Measurements from ENCODE around the gene DDAH2.

Gene DDAH2

DNA sequence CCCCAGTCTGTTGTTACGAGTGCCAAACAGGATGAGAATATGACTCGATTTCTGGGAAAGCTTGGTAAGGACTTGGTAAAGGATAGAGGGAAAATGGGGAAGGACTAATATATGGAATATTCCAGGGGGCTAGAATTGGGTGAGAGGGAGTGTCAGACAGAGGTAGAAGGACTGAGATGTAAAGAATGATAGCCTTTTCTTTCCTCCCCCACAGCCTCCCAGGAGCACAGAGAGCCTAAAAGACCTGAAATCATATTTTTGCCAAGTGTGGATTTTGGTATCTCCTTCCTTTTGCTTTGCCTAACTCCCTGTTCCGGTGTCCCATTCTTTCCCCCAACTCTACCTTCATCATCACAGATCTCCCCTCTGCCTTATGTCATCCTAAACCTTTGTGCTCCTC is 13.8 kb upstream of the DDAH2 start:
- H3K4me1 ChIP-seq = peaks cover 21% of the 10 kb centered on the region
- peaks cover 63% of the 10 kb centered on the region for H3K36me3 ChIP-seq (replicated peaks)
- no peak for DNase-seq (ENCODE audit: low spot score in 2 of 2)
- no peak overlapping the region for H3K4me3 ChIP-seq
- H3K9me3 ChIP-seq = no peaks in the 10 kb centered on the region
- no peaks in the 10 kb centered on the region for H3K27me3 ChIP-seq (ENCODE audit: low read depth)
- in situ Hi-C loops (cut with MboI; ENCODE audit: low sequenced_read_pairs) = no loop called here

DNA sequence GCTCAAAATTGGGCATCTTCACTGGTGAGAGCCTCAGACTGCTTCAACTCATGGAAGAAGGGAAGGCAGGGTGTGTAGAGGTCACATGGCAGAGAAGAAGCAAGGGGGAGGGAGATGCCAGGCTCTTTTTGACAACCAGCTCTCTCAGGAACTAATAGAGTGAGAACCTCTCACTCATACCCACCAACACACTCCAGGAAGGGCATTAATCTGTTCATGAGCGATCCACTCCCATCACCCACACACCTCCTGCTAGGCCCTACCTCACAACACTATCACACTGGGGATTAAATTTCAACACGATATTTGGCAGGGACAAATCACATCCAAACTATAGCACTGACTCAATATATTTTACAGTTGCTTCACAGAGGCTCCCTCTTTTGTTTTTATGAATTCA is 12.7 kb upstream of the DDAH2 start:
- peaks cover 30% of the 10 kb centered on the region for H3K4me1 ChIP-seq
- H3K4me3 ChIP-seq = no peak overlapping the region
- no peak for DNase-seq (ENCODE audit: low spot score in 2 of 2)
- in situ Hi-C loops (cut with MboI; ENCODE audit: low sequenced_read_pairs) = no loop called here
- H3K27me3 ChIP-seq (ENCODE audit: low read depth) = no peaks in the 10 kb centered on the region
- no peaks in the 10 kb centered on the region for H3K9me3 ChIP-seq
- peaks cover 52% of the 10 kb centered on the region for H3K36me3 ChIP-seq (replicated peaks)

DNA sequence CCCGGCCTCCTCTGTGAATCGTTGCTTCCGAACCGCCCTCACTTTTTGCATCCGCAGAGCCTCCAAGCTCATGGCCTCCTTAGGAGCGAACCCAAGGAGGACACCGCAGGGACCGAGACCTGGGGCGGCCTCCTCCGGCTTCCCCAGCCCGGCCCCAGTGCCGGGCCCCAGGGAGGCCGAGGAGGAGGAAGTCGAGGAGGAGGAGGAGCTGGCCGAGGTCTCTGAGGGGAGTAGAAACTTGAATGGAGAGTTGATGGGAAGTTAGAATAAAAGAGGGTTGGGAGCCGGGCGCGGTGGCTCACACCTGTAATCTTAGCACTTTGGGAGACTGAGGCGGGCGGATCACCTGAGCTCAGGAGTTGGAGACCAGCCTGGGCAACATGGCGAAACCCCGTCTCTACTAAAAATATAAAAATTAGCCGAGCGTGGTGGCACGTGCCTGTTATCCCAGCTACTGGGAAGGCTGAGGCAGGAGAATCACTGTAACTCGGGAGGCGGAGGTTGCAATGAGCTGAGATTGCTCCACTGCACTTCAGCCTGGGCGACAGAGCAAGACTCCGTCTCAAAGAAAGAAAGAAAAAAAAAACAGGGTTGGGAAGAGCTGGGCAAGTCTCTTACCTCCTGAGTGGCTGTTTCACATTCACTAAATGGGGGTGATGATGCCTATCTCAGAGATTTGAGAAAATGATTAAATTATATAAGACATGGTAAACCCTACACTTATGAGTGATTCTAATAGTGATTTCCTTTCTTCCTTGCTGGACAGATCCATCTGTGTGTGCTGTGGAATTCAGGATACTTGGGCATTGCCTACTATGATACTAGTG is 11.5 kb upstream of the DDAH2 start:
- peaks cover 44% of the 10 kb centered on the region for H3K36me3 ChIP-seq (replicated peaks)
- peak overlapping the region; percentile 62 for H3K4me3 ChIP-seq
- in situ Hi-C loops (cut with MboI; ENCODE audit: low sequenced_read_pairs) = no loop called here
- peaks cover 34% of the 10 kb centered on the region for H3K4me1 ChIP-seq
- peak; percentile 19 to 59 for DNase-seq (ENCODE audit: low spot score in 2 of 2)
- no peaks in the 10 kb centered on the region for H3K27me3 ChIP-seq (ENCODE audit: low read depth)
- H3K9me3 ChIP-seq = no peaks in the 10 kb centered on the region

- no peaks in the 10 kb centered on the region for H3K27me3 ChIP-seq (ENCODE audit: low read depth)
- in situ Hi-C loops (cut with MboI; ENCODE audit: low sequenced_read_pairs) = loop anchor here (5.0 kb wide), 1 partner anchor 92 kb away; no protein-coding TSS in a partner anchor
- H3K4me1 ChIP-seq = peaks cover 34% of the 10 kb centered on the region
- no peaks in the 10 kb centered on the region for H3K9me3 ChIP-seq
- peak within 1 kb of the TSS; percentile 62 for H3K4me3 ChIP-seq
- DNase-seq (ENCODE audit: low spot score in 2 of 2) = peak; percentile 99 to 100
- peaks cover 39% of the 10 kb centered on the region for H3K36me3 ChIP-seq (replicated peaks)
These were observed 10.7 kb upstream of the DDAH2 start, which contains the start of gene MSH5 for GRCh38 chr6:31739639-31740396. MSH5 (plus strand) TSS chr6:31740005; CDS start chr6:31740467, 462 bp downstream.

- Histone ChIP-seq H3K4me3 (no peak overlapping the region), H3K4me1 (peaks cover 42% of the 10 kb centered on the region), H3K36me3 (replicated peaks) (peaks cover 40% of the 10 kb centered on the region), H3K27me3 (ENCODE audit: low read depth) (no peaks in the 10 kb centered on the region), H3K9me3 (no peaks in the 10 kb centered on the region)
- in situ Hi-C loops (cut with MboI; ENCODE audit: low sequenced_read_pairs) = loop anchor here (5.0 kb wide), 1 partner anchor 94 kb away; no protein-coding TSS in a partner anchor
- DNase-seq (ENCODE audit: low spot score in 2 of 2) = peak; percentile 55 to 56
These were observed 9.2 kb upstream of the DDAH2 start for GRCh38 chr6:31737991-31738979.

GRCh38 chr6:31737315-31737990 is 8.4 kb upstream of the DDAH2 start:
- DNase-seq (ENCODE audit: low spot score in 2 of 2) = peak; percentile 79 to 87
- in situ Hi-C loops (cut with MboI; ENCODE audit: low sequenced_read_pairs) = loop anchor here (5.0 kb wide), 1 partner anchor 95 kb away; no protein-coding TSS in a partner anchor
- no peak overlapping the region for H3K4me3 ChIP-seq
- no peaks in the 10 kb centered on the region for H3K27me3 ChIP-seq (ENCODE audit: low read depth)
- peaks cover 42% of the 10 kb centered on the region for H3K4me1 ChIP-seq
- no peaks in the 10 kb centered on the region for H3K9me3 ChIP-seq
- peaks cover 40% of the 10 kb centered on the region for H3K36me3 ChIP-seq (replicated peaks)

DNA sequence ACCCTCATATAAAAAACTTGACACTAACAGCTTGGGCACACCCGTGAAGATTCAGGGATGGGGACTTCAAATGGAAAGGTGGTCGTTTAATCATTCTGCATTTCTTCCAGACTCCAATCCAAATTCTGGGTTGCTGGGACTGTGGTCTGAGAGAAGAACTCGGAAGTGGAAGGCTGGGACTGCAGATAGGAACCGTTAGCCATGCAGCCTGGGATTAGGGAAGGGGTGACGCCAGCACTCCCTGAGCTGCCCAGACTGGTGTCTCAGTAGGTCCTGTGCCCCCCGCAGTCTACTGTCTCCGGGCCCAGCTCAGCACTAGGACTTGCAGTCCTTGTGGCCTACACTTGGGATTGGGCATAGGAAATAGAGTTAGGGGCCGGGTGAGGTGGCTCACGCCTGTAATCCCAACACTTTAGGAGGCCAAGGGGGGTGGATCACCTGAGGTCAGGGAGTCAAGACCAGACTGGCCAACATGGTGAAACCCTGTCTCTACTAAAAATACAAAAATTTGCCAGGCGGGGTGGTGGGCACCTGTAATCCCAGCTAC is 7.7 kb upstream of the DDAH2 start:
- Histone ChIP-seq H3K4me1 (peaks cover 42% of the 10 kb centered on the region), H3K36me3 (replicated peaks) (peaks cover 40% of the 10 kb centered on the region), H3K9me3 (no peaks in the 10 kb centered on the region), H3K4me3 (peak overlapping the region; percentile 62), H3K27me3 (ENCODE audit: low read depth) (no peaks in the 10 kb centered on the region)
- in situ Hi-C loops (cut with MboI; ENCODE audit: low sequenced_read_pairs) = loop anchor here (5.0 kb wide), 1 partner anchor 95 kb away; no protein-coding TSS in a partner anchor
- no peak for DNase-seq (ENCODE audit: low spot score in 2 of 2)

DNA sequence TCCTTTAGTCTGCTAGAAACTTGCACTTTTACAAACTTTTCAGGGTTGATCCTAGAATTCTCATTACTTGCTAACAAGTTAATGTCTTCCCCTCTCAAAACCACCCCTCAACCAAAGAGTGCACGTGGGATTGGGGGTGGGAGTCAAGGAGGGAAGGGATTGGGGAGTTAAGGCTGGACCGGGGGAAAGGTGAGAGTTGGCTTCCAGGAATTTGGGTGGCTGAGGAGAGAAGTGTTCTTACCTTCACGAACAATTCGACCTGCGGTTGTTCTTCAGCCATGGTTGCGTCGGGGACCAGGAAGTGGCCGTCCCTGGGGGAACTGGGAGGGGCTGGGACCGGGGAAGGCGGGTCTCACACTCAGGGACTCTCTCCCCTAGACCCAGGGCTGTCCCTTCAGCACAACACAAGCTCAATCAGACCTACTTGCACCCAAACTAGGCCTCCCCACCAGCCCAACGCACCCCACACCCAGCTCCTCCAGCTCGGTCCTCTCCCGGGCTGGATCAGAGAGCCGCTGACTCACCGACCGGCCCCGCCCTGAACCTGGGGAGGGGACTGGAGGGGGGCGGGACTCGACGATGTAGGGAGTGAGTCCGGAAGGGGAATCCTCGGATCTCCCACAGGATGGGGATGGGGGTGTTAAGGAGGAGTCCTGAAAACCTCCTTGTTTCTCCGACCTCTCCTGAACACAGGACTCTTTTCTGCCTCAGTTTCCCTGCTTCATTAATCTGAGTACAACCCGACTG is 7.1 kb upstream of the DDAH2 start, which contains the start of gene CLIC1:
TSS of gene CLIC1 (minus strand) at position 510 of the 747 bp plus-strand sequence. CDS start at position 280, 230 bp downstream.
- H3K36me3 ChIP-seq (replicated peaks) = peaks cover 40% of the 10 kb centered on the region
- no peaks in the 10 kb centered on the region for H3K9me3 ChIP-seq
- no peaks in the 10 kb centered on the region for H3K27me3 ChIP-seq (ENCODE audit: low read depth)
- H3K4me3 ChIP-seq = peak within 1 kb of the TSS; percentile 62
- peak; percentile 82 to 90 for DNase-seq (ENCODE audit: low spot score in 2 of 2)
- in situ Hi-C loops (cut with MboI; ENCODE audit: low sequenced_read_pairs) = loop anchor here (5.0 kb wide), 1 partner anchor 96 kb away; no protein-coding TSS in a partner anchor
- peaks cover 42% of the 10 kb centered on the region for H3K4me1 ChIP-seq

GRCh38 chr6:31734821-31735406 is 5.8 kb upstream of the DDAH2 start:
- no peaks in the 10 kb centered on the region for H3K27me3 ChIP-seq (ENCODE audit: low read depth)
- DNase-seq (ENCODE audit: low spot score in 2 of 2) = peak in 1 of 2 experiments; percentile 60
- H3K36me3 ChIP-seq (replicated peaks) = peaks cover 44% of the 10 kb centered on the region
- peaks cover 42% of the 10 kb centered on the region for H3K4me1 ChIP-seq
- H3K9me3 ChIP-seq = no peaks in the 10 kb centered on the region
- H3K4me3 ChIP-seq = peak overlapping the region; percentile 62
- in situ Hi-C loops (cut with MboI; ENCODE audit: low sequenced_read_pairs) = loop anchor here (5.0 kb wide), 1 partner anchor 97 kb away; no protein-coding TSS in a partner anchor

DNA sequence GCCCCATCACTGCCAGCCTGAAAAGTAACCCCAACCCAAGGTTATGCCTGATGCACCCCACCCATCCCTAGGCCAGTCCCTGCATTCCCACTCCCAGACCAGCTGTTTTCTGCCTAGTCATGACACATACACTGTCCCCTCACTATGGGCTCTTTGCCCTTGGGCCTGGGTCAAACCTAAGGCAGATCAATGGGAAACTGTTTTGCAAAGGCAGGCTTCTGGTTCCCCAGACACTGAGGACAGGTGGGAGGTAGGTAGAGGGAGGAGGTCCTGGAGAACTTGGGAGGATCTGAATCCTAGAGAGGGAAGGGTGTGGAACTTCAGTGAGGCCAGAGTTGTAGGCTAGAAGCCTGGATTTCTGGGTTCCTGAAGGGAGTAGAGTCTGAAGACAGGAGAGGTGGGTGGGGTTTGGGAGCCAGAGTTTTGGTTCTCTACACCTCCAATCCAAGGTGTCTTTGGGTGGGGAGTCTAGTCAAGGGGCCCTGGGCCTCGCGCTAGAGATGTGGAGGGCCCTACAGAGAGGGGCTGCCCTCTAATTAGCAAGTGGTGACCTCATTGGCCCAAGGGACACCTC is 5.2 kb upstream of the DDAH2 start:
- DNase-seq (ENCODE audit: low spot score in 2 of 2) = no peak
- peak overlapping the region; percentile 62 for H3K4me3 ChIP-seq
- in situ Hi-C loops (cut with MboI; ENCODE audit: low sequenced_read_pairs) = no loop called here
- H3K27me3 ChIP-seq (ENCODE audit: low read depth) = no peaks in the 10 kb centered on the region
- H3K9me3 ChIP-seq = no peaks in the 10 kb centered on the region
- peaks cover 40% of the 10 kb centered on the region for H3K4me1 ChIP-seq
- H3K36me3 ChIP-seq (replicated peaks) = peaks cover 44% of the 10 kb centered on the region

- DNase-seq (ENCODE audit: low spot score in 2 of 2) = no peak
- peaks cover 44% of the 10 kb centered on the region for H3K36me3 ChIP-seq (replicated peaks)
- no peaks in the 10 kb centered on the region for H3K27me3 ChIP-seq (ENCODE audit: low read depth)
- H3K4me1 ChIP-seq = peaks cover 34% of the 10 kb centered on the region
- in situ Hi-C loops (cut with MboI; ENCODE audit: low sequenced_read_pairs) = no loop called here
- no peak overlapping the region for H3K4me3 ChIP-seq
- no peaks in the 10 kb centered on the region for H3K9me3 ChIP-seq
These were observed 4.6 kb upstream of the DDAH2 start for GRCh38 chr6:31733734-31734133.
